HepG2 (cell line): ENCODE data around the gene BAZ1A. TPM values are rescaled to one million over a fixed set of nuclear protein-coding genes. Genes with fewer than 3 reads are reported as not detected.

Experiments used
- AHR ChIP-seq: IDR thresholded peaks from 2 replicates; pipeline ENCODE4 v1.6.1; 2018; ENCODE audit warnings: missing genetic modification reagents, missing compliant biosample characterization
- ASH2L ChIP-seq: fragments of 300-600, 200-600 bp; sonication (generic); IDR thresholded peaks from 2 replicates; pipeline ENCODE4 v1.7.0; 2017; ENCODE audit warnings: low read depth, mild to moderate bottlenecking, moderate library complexity, mixed read lengths, low read length; ENCODE audit not compliant: insufficient read length
- EED ChIP-seq: sonication (generic); formaldehyde crosslinking; IDR thresholded peaks from 2 replicates; pipeline ENCODE4 v1.5.0; 2020; ENCODE audit warnings: mild to moderate bottlenecking, missing genetic modification reagents
- ELF3 ChIP-seq: IDR thresholded peaks from 2 replicates; pipeline ENCODE4 v1.6.1; 2016; ENCODE audit warnings: missing genetic modification reagents, missing compliant biosample characterization
- ELK4 ChIP-seq: sonication (generic); formaldehyde crosslinking; IDR thresholded peaks from 2 replicates; pipeline ENCODE4 v1.9.0; 2021; ENCODE audit warnings: missing genetic modification reagents, borderline replicate concordance
- EP300 ChIP-seq, 3 experiments: sonication (generic) in 1 of 3; formaldehyde crosslinking in 1 of 3; IDR thresholded peaks; 2 replicates each; pipeline versions ENCODE4 v1.5.1 to v1.6.1; 2011 to 2020; ENCODE audit warnings: low read depth in 2 of 3, low read length in 2 of 3, borderline replicate concordance in 1 of 3, improper control_type of control experiment in 1 of 3, mild to moderate bottlenecking in 1 of 3, missing genetic modification reagents in 1 of 3, moderate library complexity in 1 of 3
- HES4 ChIP-seq: sonication (generic); formaldehyde crosslinking; IDR thresholded peaks from 2 replicates; pipeline ENCODE4 v1.9.0; 2021; ENCODE audit warnings: mild to moderate bottlenecking, missing genetic modification reagents, borderline replicate concordance
- HMG20B ChIP-seq: conservative IDR thresholded peaks from 2 replicates; pipeline ENCODE4 v1.6.1; 2016; ENCODE audit warnings: missing genetic modification reagents, missing compliant biosample characterization
- HOXA7 ChIP-seq: sonication (generic); formaldehyde crosslinking; IDR thresholded peaks from 2 replicates; pipeline ENCODE4 v1.8.1; 2022; ENCODE audit warnings: mild to moderate bottlenecking, missing genetic modification reagents, moderate library complexity
- KDM1A ChIP-seq: IDR thresholded peaks from 2 replicates; pipeline ENCODE4 v1.6.1; 2016; ENCODE audit warnings: missing compliant biosample characterization
- KMT2A ChIP-seq: sonication (generic); formaldehyde crosslinking; IDR thresholded peaks from 2 replicates; pipeline ENCODE4 v1.4.0; 2020; ENCODE audit warnings: missing genetic modification reagents
- PBX3 ChIP-seq: sonication (generic); formaldehyde crosslinking; IDR thresholded peaks from 2 replicates; pipeline ENCODE4 v1.8.1; 2023; ENCODE audit warnings: missing genetic modification reagents, inconsistent platforms, borderline replicate concordance
- PHF5A ChIP-seq: IDR thresholded peaks from one replicate; pipeline ENCODE4 v1.6.1; 2018; ENCODE audit warnings: low read depth, missing genetic modification reagents; ENCODE audit not compliant: unreplicated experiment
- RFX3 ChIP-seq: IDR thresholded peaks from 2 replicates; pipeline ENCODE4 v1.6.1; 2016; ENCODE audit warnings: missing biosample characterization, missing genetic modification reagents
- SIX1 ChIP-seq: sonication (generic); formaldehyde crosslinking; IDR thresholded peaks from 2 replicates; pipeline ENCODE4 v1.4.0; 2020; ENCODE audit warnings: missing genetic modification reagents, borderline replicate concordance
- SOX13 ChIP-seq, 3 experiments: fragments of 450-650 bp in 1 of 3; sonication (generic) in 1 of 3; formaldehyde crosslinking in 1 of 3; IDR thresholded peaks in 2 of 3; conservative IDR thresholded peaks in 1 of 3; 2 replicates each; pipeline versions ENCODE4 v1.5.0 to v1.6.1; 2016 to 2020; ENCODE audit warnings: antibody characterized with exemption in 1 of 3, mild to moderate bottlenecking in 1 of 3, missing compliant biosample characterization in 1 of 3, missing genetic modification reagents in 1 of 3, moderate library complexity in 1 of 3
- SRSF1 ChIP-seq: fragments of 200-400 bp; formaldehyde crosslinking; optimal IDR thresholded peaks from 2 replicates; pipeline ENCODE3; 2017; ENCODE audit warnings: mild to moderate bottlenecking, low read depth, low read length, moderate library complexity
- TSC22D2 ChIP-seq: sonication (generic); formaldehyde crosslinking; IDR thresholded peaks from 2 replicates; pipeline ENCODE4 v1.5.1; 2020; ENCODE audit warnings: missing genetic modification reagents, mild to moderate bottlenecking, borderline replicate concordance
- ZBTB21 ChIP-seq: sonication (generic); formaldehyde crosslinking; IDR thresholded peaks from 2 replicates; pipeline ENCODE4 v1.4.0; 2020; ENCODE audit warnings: missing genetic modification reagents
- ZBTB8A ChIP-seq: sonication (generic); formaldehyde crosslinking; IDR thresholded peaks from 2 replicates; pipeline ENCODE4 v1.4.0; 2020; ENCODE audit warnings: mild to moderate bottlenecking, low read depth, missing genetic modification reagents, borderline replicate concordance
- ZEB1 ChIP-seq: IDR thresholded peaks from 2 replicates; pipeline ENCODE4 v1.6.1; 2012; ENCODE audit warnings: mild to moderate bottlenecking, low read depth, inconsistent platforms; ENCODE audit not compliant: insufficient replicate concordance
- ZNF121 ChIP-seq: sonication (generic); formaldehyde crosslinking; IDR thresholded peaks from 2 replicates; pipeline ENCODE4 v1.5.0; 2020; ENCODE audit warnings: mild to moderate bottlenecking, missing genetic modification reagents
- ZNF232 ChIP-seq: sonication (generic); formaldehyde crosslinking; IDR thresholded peaks from 2 replicates; pipeline ENCODE4 v1.4.0; 2020; ENCODE audit warnings: missing genetic modification reagents, borderline replicate concordance
- ZNF460 ChIP-seq: sonication (generic); formaldehyde crosslinking; IDR thresholded peaks from 2 replicates; pipeline ENCODE4 v1.5.1; 2020; ENCODE audit warnings: missing genetic modification reagents, mild to moderate bottlenecking, borderline replicate concordance
- ZNF563 ChIP-seq: sonication (generic); formaldehyde crosslinking; IDR thresholded peaks from 2 replicates; pipeline ENCODE4 v1.8.0; 2022; ENCODE audit warnings: mild to moderate bottlenecking, moderate library complexity, missing genetic modification reagents
- ZNF674 ChIP-seq: sonication (generic); formaldehyde crosslinking; IDR thresholded peaks from 2 replicates; pipeline ENCODE4 v1.5.0; 2020; ENCODE audit warnings: low read depth, mild to moderate bottlenecking, missing genetic modification reagents
- ZNF891 ChIP-seq: sonication (generic); formaldehyde crosslinking; IDR thresholded peaks from 2 replicates; pipeline ENCODE4 v1.5.0; 2020; ENCODE audit warnings: mild to moderate bottlenecking, missing genetic modification reagents
- polyA plus RNA-seq, 8 experiments: library from polyadenylated mRNA; depleted of rRNA in 3 of 8; stranded (reverse) in 7 of 8; unstranded in 1 of 8; fragments of >200 nt; fragmentation: Illumina TruSeq in 4 of 8; extraction: Trizol in 4 of 8; gene quantifications; 2 replicates each; pipeline versions ENCODE4 v1.2.1 to v1.2.3, GENCODE V29; 2011 to 2016; ENCODE audit warnings: low read depth in 4 of 8, missing spikeins in 1 of 8, mixed read lengths in 1 of 8; ENCODE audit not compliant: insufficient read depth in 1 of 8
- total RNA-seq, 5 experiments: library from RNA; depleted of rRNA; stranded (reverse); fragments of >200 nt; fragmentation: Illumina TruSeq; extraction: Trizol; gene quantifications; 2 replicates each; pipeline ENCODE4 v1.2.3, GENCODE V29; 2016; ENCODE audit warnings: low read depth in 1 of 5

Gene BAZ1A
- total and polyA plus RNA-seq, 2 of the 13 experiments (the other 11 are each of a cell fraction or from before 2014, with no cell fraction given) = 20.9 to 56.8 TPM

- TF ChIP-seq ELK4 (CRISPR knock-in tag) = no peak
- TF ChIP-seq PHF5A = peak; percentile 65
- TF ChIP-seq SIX1 (CRISPR knock-in tag) = peak; percentile 35; the same call in 1 of the 2 replicates
- peak; percentile 84 for TF ChIP-seq ELF3 (CRISPR knock-in tag)
- peak; percentile 97; the same call in 1 of the 2 replicates for TF ChIP-seq TSC22D2 (CRISPR knock-in tag)
- no peak for TF ChIP-seq EED
- TF ChIP-seq HMG20B (CRISPR knock-in tag) = peak; percentile 62; the same call in 1 of the 2 replicates
- 0 out of 2 replicates have a peak, but pooled peaks have one; percentile 26 for TF ChIP-seq RFX3 (CRISPR knock-in tag)
- TF ChIP-seq PBX3 (CRISPR knock-in tag) = peak; percentile 92
- peak; percentile 71 for TF ChIP-seq ZBTB21 (CRISPR knock-in tag)
- TF ChIP-seq SRSF1 = peak; percentile 76
- 0 out of 2 replicates have a peak, but pooled peaks have one; percentile 87 for TF ChIP-seq ZNF674 (CRISPR knock-in tag)
- TF ChIP-seq ZBTB8A (CRISPR knock-in tag) = no peak
- peak; percentile 91; the same call in 1 of the 2 replicates for TF ChIP-seq AHR (CRISPR knock-in tag)
- TF ChIP-seq ZEB1 = peak; percentile 58
- peak; percentile 53 for TF ChIP-seq ASH2L
- TF ChIP-seq ZNF563 (CRISPR knock-in tag) = peak; percentile 74
- TF ChIP-seq SOX13 (IDR thresholded peaks at IDR 0.05) = peak; percentile 27; the same call in 1 of the 2 replicates
- peak in 1 of 2 experiments; percentile 42; a peak in 1 of 4 replicates for TF ChIP-seq SOX13 (CRISPR knock-in tag; conservative IDR thresholded peaks at IDR 0.05 in 1 of 2, IDR thresholded peaks at IDR 0.05 in 1 of 2)
- no peak; the same call in 1 of the 2 replicates for TF ChIP-seq ZNF121 (CRISPR knock-in tag)
- TF ChIP-seq ZNF460 (CRISPR knock-in tag) = no peak
- no peak; the same call in 1 of the 2 replicates for TF ChIP-seq ZNF891 (CRISPR knock-in tag)
- TF ChIP-seq HOXA7 (CRISPR knock-in tag) = no peak
- TF ChIP-seq KDM1A (CRISPR knock-in tag) = no peak
- TF ChIP-seq ZNF232 = peak; percentile 72; the same call in 1 of the 2 replicates
- TF ChIP-seq HES4 (CRISPR knock-in tag) = peak; percentile 95; the same call in 1 of the 2 replicates
- TF ChIP-seq EP300 (IDR thresholded peaks at IDR 0.05; ENCODE audit: low read depth in 2 of 2, low read length in 2 of 2) = no peak
- TF ChIP-seq EP300 (CRISPR knock-in tag; IDR thresholded peaks at IDR 0.05; ENCODE audit: borderline replicate concordance) = peak; percentile 57; the same call in 1 of the 2 replicates
- peak; percentile 97 for TF ChIP-seq KMT2A (CRISPR knock-in tag)
Measured at GRCh38 chr14:34875031-34875922, at the start of gene BAZ1A (continued).
